Stomach (tissue), 4 donors: ENCODE results near the gene SDK2.

ENCODE experiments used
- CTCF ChIP-seq, 7 experiments: fragments of 450-650 bp in 4 of 7; fragments of 200-600 bp in 3 of 7; sonication (generic) in 3 of 7; IDR thresholded peaks; one replicate each; pipeline ENCODE4 v1.5.1; 2016 to 2019; ENCODE audit warnings: antibody characterized with exemption in 7 of 7, control low read depth in 2 of 7, mild to moderate bottlenecking in 1 of 7
- EP300 ChIP-seq: sonication (generic); formaldehyde crosslinking; IDR thresholded peaks from one replicate; pipeline ENCODE4 v1.6.1; 2017; ENCODE audit warnings: antibody characterized with exemption
- POLR2A ChIP-seq, 4 donors: fragments of 450-650 bp; IDR thresholded peaks; one replicate each; pipeline ENCODE4 v1.6.1; 2016; ENCODE audit warnings: antibody characterized with exemption in 4 of 4, control low read depth in 2 of 4, mild to moderate bottlenecking in 1 of 4, moderate library complexity in 1 of 4

GRCh38 chr17:73652886-73653480 is 8.7 kb upstream of the SDK2 start:
- no peak for TF ChIP-seq CTCF (IDR thresholded peaks at IDR 0.05)
- TF ChIP-seq POLR2A (IDR thresholded peaks at IDR 0.05): no peak
- TF ChIP-seq EP300: no peak
